GM19452 (cell line): Measurements from ENCODE around the gene SLC35G2.
A peak's percentile ranks its signal among the peaks of the same experiment; 100 is the strongest.
"Not testable (repeated sequence)": the region's sequence is repeated elsewhere in the genome, so short reads cannot be mapped to it uniquely, and the experiment has no call there.

Experiments
- ATAC-seq: cut with Tn5 transposase; IDR thresholded peaks from one replicate; pipeline ENCODE4 v1.9.1; 2021; ENCODE audit not compliant: unreplicated experiment

Gene SLC35G2

DNA sequence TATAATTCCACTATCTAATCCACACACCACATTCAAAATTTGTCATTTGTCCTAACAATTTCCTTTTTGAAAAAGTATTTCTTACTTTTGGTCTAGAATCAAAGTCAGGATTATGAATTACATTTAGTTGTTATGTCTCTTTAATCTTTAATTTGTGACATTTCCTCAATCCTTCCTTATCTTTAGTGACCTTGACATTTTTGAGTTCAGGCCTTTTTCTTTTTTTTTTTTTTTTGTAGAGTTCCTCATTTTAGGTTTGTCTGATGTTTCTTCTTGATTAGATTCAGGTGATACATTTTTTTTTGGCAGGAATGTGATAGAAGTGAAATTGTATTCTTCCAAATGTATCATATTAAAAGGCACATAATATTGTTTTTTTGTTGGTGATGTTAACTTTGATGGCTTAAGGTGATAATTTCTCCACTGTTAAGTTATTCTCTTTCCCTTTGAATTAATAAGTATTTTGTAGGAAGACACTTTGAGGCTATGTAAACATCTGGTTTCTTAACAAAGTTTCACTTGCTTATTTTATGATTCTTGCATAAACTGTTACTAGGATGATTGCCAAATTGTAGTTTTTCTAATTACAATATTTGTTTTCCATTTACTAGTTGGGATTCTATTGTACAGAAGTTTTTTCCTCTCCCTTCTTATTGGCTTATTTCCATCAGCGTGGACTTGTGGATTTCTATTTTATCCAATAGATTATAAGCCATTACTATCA is 16.3 kb downstream of the SLC35G2 start:
- ATAC-seq = no peak

DNA sequence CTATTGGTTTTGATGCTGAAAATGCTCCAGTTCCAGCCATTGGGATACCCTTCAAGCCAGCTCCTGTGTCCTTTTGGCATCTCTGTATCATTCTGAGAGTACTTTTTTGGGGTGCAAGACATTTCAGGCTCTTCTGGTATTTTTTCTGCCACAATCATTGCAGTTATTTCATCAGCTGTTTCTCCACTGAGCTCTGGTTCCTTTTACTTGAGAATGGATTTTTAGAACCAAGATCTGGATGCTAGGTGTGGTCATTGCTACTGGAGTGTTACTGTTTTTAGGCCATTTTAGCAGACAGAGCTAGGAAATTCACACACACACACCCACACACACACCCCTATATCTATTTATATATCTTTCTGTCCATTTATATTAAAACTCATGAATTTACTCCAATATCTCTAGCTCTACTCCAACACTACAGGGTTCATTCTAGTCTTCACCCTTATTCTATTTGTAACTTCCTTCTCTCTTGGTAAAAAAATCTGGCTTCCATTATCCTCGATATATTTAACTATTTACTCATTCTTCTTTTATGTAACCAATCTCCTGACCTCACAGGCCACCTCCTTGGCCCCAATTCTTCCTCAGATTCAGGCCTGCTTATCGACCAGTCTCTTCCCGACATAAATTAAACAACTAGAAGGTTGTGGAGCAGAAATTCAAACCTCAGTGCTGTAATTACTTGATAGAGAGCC is 17.0 kb downstream of the SLC35G2 start:
- no peak for ATAC-seq

DNA sequence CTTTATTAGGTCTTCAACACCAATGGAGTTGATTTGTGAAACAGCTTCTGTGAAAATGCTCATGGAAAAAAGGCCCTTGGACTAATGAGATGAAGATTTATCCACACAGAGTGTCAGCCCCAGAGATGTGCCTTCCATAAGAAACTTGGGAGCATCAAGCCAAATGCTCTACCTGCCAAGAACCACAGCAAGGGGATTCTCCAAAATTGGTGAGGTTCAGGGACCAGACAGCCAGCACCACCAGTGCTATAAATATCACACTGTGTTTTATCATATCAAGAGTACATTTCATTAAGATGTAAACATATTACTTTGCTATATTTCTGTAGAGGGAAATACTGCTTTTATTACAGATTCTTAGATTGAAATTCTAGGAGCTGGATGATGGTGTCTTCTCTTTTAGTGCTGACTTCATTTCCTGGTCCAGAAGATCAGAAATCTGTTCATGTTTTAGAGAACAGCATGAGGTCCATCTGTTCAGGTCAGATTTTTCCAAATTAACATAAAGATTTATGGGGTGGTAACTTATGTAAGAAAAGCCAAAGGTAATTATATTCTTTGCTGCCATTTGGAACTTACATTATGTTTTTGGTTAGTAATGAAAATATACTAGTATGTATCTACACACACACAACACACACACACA is 17.7 kb downstream of the SLC35G2 start:
- no peak for ATAC-seq

DNA sequence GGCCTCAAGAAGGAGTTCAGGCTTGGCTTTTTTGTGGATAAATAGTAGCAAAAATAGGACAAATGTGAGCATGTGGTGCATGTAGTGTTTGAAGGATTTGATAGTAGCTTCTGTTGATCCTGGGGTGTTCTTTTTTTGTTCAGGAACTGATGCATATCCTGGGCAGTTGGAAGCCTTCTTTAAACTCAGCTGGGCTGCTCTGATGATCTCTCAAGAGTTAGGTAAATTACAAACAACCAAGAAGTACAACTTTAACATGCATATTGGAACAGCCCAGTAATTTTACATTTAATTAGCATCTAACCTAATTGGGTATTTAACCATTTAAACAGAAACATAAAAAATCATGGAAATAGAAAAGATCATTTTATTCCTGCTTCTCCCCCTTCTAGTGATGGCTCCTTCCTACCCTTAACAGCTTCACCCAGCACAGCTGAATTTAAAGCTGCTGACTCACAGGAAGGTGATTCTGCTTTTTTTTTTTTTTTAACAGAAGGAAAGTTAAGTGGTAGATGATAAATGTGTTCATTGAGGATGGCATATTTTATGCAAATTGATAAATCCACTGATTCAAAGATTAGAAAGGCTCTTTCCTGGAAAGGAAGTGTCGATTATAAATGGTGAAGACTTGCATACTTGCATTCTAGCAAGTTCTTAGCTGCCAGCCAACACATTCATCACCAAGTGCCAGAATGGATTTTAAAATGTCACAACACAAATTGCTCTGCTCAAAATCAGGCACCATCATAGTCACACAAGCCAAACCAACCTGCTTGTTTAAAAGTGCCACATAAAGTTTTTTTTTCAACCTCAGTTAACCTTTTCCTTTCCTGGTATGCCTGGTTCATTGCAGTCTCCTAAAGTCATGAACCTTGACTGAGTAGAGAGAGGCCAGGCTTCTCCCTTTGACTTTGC is 20.0 kb downstream of the SLC35G2 start:
- no peak for ATAC-seq

DNA sequence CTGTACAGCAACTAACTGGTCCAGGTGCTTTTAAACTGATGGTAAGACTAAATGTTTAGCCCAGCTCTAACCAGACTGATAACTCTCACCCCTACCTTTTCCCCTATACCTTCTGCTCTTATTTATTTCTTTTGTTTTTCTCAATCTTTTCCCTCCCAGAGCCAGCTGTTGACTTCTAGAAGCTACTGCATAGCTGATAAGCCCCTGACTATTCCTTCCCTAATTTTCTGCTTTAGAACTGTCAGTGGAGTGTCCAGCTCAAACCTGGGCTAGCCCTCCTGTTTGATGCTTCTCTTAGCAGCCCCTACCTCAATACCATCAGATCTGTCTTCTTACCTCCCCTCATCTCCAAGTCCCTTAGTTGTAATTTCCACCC is 20.6 kb downstream of the SLC35G2 start:
- ATAC-seq = no peak

DNA sequence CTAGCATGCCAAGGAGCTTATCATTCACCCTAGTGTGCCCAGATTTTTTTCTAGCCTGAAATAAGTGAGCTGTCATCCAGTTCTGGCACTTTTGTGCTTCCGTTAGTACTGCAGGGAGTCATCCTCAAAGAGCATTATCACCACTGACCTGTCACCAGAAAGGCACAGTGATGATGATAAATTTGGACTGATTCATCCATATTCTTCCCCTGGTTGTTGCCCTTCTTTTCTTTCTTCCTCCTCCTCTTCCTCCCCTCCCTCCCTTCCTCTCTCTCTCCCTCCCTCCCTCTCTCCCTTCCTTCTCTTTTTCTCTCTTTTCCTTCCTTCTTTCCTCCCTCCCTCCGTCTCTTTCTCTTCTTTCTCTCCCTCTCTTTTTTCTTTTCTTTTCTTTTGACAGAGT is 21.3 kb downstream of the SLC35G2 start:
- ATAC-seq = no peak

DNA sequence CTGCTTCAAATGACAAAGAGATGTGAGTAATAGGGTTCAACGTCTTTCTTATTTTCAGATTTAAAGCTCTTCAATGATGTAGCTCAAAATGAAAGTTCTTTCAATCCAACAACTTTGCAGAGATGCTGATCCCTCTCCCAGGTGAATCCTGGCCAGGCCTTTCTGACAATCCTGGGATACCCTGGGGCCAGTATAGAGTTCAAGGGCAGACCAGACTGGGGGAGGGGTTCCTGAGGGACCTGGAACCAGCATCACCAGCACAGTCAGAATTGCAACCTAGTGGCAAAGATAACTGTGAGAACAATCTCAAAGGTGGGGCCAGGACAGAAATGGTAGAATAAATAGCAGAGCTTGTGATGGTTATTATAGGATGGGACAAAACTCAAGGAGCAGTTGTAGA is 23.4 kb downstream of the SLC35G2 start:
- no peak for ATAC-seq

DNA sequence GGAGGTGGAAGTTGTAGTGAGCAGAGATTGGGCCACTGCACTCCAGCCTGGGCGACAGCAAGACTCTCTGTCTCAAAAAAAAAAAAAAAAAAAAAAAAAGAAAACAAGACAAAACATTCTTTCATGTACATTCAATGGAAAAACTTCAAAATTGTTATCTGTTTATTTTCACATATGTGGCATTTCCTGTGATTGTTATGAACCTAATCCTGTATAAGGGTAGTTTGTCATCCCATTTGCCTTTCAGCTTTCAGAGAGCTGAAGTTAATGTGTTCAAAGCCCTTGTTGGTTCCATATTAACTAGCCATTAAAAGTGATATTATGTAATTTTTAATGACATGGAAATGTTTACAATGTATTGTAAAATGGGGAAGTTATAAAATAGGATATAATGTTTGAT is 25.8 kb downstream of the SLC35G2 start:
- ATAC-seq = no peak

DNA sequence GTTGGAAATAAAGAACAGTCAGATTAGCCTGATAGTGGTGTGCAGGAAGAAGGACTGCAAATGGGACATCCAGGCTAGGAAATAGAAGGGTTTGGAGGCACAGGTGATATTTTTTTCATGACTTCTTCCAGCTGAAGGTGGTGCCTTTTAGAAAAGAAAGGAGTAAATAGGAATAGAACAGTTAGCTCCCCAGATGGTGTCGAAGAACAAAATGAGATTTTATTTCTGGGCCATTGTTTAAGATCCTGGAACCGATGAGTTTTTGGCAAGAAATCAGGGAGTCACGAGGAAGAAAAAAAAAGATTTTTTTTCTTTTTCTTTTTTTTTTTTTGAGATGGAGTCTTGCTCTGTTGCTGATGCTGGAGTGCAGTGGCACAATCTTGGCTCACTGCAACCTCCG is 33.3 kb downstream of the SLC35G2 start:
- ATAC-seq = no peak

DNA sequence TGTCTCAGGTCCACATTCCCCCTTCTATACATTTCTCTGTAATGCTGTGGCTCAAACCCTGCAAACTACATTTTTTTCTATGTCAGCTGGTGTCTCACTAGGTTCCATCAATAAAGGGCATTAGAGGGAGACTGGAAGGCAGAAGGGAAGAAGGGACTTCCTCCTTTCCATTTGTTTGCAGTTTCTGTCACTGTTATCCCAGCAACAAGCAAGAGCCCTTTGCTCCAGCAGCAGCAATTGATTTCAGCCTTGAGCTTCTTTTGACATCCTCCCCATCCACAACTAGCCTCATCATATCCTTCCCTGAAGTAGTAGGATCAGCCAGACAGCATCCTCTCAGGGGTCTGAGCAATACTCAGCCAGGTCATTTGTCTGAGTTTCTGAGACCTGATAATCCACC is 37.7 kb downstream of the SLC35G2 start:
- no peak for ATAC-seq

DNA sequence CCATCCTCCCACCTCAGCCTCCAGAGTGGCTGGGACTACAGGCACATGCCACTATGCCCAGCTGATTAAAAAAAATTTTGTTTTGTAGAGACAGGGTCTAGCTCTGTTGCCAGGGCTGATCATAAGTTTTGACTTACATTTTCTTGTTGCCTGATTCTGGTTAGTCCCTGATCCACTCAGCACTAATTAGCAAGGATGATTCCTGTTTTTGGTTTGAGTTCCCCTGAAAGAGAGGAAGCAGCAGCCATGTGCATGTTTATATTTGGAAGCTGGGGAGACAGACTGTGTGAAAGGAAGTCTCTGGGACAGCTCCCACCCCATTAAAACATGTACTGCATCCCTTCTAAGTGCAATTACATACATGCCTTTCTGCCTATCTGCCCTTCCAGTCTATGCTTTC is 39.5 kb downstream of the SLC35G2 start:
- no peak for ATAC-seq

DNA sequence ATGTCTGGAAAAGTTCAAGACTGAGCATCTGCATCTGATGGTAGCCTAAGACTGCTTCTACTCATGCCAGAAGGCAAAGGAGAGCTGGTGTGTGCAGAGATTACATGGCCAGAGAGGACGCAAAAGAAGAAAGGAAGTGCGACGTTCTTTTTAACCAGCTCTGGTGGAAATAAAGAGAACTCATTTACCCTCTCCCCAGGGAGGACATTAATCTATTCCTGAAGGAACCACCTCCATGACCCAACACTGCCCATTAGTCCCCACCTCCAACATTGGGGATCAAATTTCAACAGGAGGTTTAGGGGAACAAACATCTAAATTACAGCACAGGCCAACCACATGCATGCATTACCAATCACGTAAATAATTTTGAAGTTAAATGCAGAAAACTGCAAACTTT is 41.6 kb downstream of the SLC35G2 start:
- ATAC-seq = no peak

DNA sequence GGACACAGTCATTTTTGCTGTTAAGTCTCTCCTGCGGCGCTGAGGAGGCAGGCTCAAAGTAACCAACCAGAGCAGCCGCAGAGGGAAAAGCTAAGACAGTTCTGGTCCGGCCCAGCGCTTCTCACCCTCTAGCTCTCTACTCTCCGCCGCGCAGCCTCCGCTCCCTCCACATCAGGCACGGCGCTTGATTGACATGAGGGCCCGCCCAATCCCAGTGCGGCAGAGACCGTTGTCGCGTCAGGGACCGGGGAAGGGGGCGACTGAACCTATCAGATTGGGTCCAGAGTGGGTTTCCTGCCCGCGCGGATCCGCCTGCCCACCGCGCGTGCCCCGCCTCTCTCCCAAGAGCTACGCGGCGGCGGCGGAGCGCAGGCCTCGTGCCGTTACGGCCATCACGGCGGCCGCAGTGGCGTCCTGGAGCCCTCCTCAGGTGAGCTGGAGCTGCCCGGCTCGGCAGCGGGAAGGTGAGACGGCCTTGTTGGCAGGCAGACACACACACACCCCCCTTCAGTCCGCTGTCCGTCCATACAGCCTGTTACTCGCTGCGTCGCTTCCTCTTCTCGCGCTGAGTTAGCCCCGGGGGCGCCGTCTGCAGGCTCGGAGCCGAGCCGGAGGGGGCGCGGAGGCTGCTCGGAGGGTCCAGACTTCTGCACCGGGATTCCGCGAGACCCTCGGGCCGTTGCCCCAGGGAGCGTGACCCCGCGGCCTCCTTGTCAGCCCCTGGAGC is 43.1 kb downstream of the SLC35G2 start, which contains the start of gene NCK1:
NCK1 (plus strand) TSS at position 319 of the 727 bp plus-strand sequence. CDS start 65,794 bp downstream, outside the sequence.
- ATAC-seq = peak; percentile 98

DNA sequence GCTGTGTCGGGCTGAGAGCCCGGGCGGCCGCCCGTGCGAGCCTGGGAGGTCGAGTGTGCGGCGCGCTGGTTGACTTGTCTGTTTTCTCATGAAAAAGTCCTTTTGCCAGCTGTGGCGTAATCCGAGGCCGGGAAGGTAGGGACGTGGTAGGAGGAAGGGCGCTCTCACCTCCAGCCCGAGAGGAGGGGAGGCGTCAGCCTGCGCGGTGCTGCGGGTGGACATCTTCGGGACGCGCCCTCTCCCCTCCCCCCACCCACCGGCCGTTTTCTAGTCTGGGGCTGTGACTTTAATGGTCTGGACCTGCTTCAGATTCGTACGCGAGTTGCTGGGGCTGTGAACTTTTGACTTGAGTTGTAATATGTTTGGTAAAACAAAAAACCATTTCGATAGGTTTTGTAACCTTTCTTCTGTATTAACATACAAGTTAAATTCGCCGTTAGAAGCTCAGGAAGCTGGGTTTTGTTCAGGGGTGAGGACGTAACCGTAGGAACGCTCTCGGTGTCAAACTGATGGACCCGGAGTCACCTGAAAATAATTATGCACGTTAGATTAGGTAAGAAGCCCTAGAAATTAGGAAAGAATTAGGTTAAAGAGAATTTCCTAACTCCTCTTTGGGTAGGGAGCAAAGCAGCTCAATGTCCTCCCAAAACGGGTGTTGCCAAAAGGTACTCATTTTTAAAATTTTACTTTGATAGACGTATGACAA is 43.8 kb downstream of the SLC35G2 start:
- ATAC-seq = peak; percentile 17

DNA sequence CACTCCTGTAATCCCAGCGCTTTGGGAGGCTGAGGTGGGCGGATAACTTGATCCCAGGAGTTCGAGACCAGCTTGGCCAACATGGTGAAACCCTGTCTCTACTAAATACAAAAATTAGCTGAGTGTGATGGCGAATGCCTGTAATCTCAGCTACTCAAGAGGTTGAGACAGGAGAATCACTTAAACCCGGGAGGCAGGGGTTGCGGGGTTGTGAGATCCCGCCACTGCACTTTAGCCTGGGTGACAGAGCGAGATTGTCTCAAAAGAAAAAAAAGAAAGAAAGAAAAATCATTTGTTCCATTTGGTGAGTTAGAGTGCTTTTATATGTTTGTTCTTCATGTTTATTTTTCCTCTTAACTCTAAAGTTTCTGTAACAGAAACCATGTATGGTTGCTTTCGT is 50.4 kb downstream of the SLC35G2 start:
- ATAC-seq = no peak

DNA sequence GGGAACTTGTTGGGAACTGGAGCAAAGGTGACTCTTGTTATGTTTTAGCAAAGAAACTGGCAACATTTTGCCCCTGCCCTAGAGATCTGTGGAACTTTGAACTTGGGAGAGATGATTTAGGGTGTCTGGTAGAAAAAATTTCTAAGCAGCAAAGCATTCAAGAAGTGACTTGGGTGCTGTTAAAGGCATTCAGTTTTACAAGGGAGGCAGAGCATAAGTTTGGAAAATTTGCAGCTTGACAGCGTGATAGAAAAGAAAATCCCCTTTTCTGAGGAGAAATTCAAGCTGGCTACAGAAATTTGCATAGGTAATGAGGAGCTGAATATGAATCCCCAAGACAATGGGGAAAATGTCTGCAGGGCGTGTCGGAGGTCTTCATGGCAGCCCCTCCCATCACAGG is 53.3 kb downstream of the SLC35G2 start:
- not testable (repeated sequence) for ATAC-seq

DNA sequence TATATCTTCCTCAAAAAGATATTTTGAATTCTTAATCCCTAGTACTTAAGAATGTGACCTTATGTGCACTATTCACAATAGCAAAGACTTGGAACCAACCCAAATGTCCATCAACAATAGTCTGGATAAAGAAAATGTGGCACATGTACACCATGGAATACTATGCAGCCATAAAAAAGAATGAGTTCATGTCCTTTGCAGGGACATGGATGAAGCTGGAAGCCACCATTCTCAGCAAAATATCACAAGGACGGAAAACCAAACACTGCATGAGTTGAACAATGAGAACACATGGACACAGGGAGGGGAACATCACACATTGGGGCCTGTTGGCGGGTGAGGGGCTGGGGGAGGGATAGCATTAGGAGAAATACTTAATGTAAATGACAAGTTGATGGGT is 60.6 kb downstream of the SLC35G2 start:
- not testable (repeated sequence) for ATAC-seq

DNA sequence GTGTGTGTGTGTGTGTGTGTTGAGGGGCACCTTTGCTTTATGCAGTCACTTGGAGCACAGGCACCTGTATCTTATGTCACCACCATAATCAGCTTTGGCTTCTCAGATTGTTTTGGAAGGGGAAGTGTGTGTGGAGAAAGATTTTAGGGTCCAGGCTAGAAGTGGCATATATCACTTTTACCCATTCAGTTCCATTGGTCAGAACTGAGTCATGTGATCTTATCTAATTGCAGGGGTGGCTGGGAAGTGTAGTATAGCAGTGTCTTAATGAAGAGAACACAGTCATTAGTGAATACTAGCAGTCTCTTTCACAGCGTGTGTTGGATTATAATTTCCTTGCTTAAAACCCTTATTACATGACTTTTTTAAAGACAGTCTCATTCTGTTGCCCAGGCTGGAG is 63.6 kb downstream of the SLC35G2 start:
- no peak for ATAC-seq

DNA sequence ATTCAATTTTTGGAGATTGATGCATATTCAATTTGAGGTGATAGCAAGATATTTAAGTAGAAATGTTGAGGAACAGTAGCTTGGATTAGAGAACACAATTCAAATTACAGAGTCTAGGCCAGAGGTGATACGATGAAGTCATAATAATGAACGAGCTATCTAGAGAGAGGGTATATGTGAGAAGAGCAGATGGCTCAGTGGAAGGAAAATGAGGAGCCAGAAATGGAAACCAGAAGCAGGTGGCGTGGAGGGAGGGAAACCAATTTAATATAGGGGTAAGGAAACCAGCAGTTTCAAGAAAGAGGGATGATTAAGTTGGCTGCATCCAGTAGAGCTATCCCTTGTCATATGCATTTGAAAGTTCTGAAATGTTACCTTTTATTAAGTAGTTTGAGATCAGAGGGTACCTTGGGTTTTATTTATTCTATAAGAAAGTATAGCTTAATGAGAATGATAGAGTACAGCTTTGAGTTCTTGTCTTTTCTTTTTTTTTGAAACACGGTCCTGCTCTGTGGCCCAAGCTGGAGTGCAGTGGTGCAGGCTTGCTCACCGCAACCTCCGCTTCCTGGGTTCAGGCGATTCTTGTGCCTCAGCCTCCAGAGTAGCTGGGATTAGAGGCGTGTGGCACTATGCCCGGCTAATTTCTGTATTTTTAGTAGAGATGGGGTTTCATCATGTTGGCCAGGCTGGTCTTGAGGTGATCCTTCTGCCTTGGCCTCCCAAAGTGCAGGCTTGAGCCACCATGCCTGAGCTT is 65.2 kb downstream of the SLC35G2 start:
- no peak for ATAC-seq
